ENCODE results near the gene SCNN1G. TPM values are rescaled to one million over a fixed set of nuclear protein-coding genes. Genes with fewer than 3 reads are reported as not detected.

The SCNN1G gene
- total RNA-seq, 4 donors from 2014 or later: 0.20 TPM; not detected in 3

DNA sequence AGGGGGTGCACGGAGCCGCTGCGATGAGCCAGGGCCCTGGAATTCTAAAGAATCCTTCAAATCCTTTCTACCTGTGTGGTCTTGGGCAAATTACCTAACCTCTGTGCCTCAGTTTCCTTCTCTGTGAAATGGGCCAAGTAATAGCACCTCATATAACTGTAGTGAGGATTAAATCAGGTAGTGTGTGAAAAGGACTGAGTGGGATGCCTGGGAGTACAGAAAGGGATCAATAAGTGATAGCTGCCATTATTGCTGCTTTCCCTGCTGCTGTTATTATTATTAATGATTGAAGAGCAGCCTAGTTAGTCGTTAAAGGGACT lies 958 bp downstream of the SCNN1G start:
- no peak for DNase-seq (ENCODE audit: low spot score in 2 of 2)
- 18 to 19% methylated on average over 4 of the region's 4 CpGs for WGBS, 2 donors
- TF ChIP-seq POLR2A (IDR thresholded peaks at IDR 0.05): no peak
- TF ChIP-seq, protein P1, sequence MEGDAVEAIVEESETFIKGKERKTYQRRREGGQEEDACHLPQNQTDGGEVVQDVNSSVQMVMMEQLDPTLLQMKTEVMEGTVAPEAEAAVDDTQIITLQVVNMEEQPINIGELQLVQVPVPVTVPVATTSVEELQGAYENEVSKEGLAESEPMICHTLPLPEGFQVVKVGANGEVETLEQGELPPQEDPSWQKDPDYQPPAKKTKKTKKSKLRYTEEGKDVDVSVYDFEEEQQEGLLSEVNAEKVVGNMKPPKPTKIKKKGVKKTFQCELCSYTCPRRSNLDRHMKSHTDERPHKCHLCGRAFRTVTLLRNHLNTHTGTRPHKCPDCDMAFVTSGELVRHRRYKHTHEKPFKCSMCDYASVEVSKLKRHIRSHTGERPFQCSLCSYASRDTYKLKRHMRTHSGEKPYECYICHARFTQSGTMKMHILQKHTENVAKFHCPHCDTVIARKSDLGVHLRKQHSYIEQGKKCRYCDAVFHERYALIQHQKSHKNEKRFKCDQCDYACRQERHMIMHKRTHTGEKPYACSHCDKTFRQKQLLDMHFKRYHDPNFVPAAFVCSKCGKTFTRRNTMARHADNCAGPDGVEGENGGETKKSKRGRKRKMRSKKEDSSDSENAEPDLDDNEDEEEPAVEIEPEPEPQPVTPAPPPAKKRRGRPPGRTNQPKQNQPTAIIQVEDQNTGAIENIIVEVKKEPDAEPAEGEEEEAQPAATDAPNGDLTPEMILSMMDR (IDR thresholded peaks at IDR 0.05): no peak
- TF ChIP-seq EP300 (IDR thresholded peaks at IDR 0.05): no peak
- Histone ChIP-seq H3K27me3 (peaks cover 0 to 80% of the 10 kb centered on the region in 2 donors), H3K9me3 (no peaks in the 10 kb centered on the region), H3K36me3 (no peaks in the 10 kb centered on the region), H3K4me3 (no peak overlapping the region), H3K4me1 (peaks cover 0 to 16% (median 13%) of the 10 kb centered on the region in 4 donors), H3K27ac (no peak overlapping the region)

DNA sequence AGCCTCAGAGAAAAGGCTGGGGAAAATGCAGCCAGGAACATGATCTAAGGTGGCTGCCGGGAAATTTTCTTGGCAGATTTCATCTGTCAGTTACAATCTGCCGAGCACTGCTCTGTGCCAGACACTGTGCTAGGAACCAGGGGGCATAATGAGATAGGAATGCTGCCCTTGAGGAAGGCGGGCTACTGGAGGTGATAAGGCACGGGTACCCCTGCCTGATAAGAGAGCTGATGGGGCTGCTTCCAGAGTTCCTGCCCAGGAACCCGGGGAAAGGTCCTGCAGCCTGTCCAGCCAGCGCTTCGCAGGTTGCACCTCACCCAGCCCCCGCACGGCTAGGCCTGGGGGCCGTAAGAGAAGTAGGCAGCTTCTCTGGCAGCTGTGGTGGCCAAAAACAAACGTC lies 3.1 kb downstream of the SCNN1G start:
- TF ChIP-seq POLR2A (IDR thresholded peaks at IDR 0.05) (no peak), EP300 (IDR thresholded peaks at IDR 0.05) (no peak)
- TF ChIP-seq, protein P1 (IDR thresholded peaks at IDR 0.05): no peak
- 53 to 68% methylated on average over 7 to 11 of the region's 11 CpGs for WGBS, 2 donors
- Histone ChIP-seq H3K27ac (no peak overlapping the region), H3K4me1 (peaks cover 0 to 16% (median 13%) of the 10 kb centered on the region in 4 donors), H3K27me3 (peaks cover 0 to 62% of the 10 kb centered on the region in 2 donors), H3K4me3 (no peak overlapping the region), H3K9me3 (no peaks in the 10 kb centered on the region), H3K36me3 (no peaks in the 10 kb centered on the region)
- no peak for DNase-seq (ENCODE audit: low spot score in 2 of 2)

DNA sequence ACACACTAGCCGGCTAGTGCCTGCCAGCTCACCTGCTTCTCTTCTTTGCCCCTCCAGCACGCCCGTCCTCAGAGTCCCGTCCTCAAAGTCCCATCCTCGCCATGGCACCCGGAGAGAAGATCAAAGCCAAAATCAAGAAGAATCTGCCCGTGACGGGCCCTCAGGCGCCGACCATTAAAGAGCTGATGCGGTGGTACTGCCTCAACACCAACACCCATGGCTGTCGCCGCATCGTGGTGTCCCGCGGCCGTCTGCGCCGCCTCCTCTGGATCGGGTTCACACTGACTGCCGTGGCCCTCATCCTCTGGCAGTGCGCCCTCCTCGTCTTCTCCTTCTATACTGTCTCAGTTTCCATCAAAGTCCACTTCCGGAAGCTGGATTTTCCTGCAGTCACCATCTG lies 3.6 kb downstream of the SCNN1G start:
- DNase-seq (ENCODE audit: low spot score in 2 of 2): no peak
- H3K36me3 ChIP-seq: no peaks in the 10 kb centered on the region
- H3K9me3 ChIP-seq: no peaks in the 10 kb centered on the region
- no peak overlapping the region for H3K4me3 ChIP-seq
- H3K4me1 ChIP-seq: peaks cover 0 to 16% (median 13%) of the 10 kb centered on the region in 4 donors
- peaks cover 0 to 58% of the 10 kb centered on the region in 2 donors for H3K27me3 ChIP-seq
- 81% methylated on average over 24 of the region's 24 CpGs for WGBS, 2 donors
- TF ChIP-seq, protein P1 (IDR thresholded peaks at IDR 0.05): no peak
- TF ChIP-seq EP300 (IDR thresholded peaks at IDR 0.05) (no peak), POLR2A (IDR thresholded peaks at IDR 0.05) (no peak)
- H3K27ac ChIP-seq: no peak overlapping the region

DNA sequence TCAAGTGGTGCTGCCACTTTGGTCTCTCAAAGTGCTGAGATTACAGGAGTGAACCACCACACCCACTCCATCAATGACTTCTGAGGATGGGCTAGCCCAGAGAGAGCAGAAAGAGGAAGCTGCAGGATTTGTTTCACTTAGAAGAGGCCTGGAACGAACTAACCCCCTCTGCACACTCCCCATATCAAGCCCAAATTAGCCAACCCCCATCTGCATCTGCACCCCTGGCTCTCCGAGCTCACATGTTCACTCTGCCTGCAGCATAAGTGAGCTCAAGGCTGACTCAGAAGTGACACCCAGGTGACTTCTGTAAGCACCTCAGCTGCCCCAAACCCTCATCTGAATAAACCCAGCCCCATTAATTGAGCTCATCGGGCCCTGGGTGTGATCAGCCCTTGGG lies 4.8 kb downstream of the SCNN1G start:
- H3K9me3 ChIP-seq: no peaks in the 10 kb centered on the region
- peaks cover 0 to 11% (median 9%) of the 10 kb centered on the region in 4 donors for H3K4me1 ChIP-seq
- 44 to 60% methylated on average over 3 of the region's 3 CpGs for WGBS, 2 donors

DNA sequence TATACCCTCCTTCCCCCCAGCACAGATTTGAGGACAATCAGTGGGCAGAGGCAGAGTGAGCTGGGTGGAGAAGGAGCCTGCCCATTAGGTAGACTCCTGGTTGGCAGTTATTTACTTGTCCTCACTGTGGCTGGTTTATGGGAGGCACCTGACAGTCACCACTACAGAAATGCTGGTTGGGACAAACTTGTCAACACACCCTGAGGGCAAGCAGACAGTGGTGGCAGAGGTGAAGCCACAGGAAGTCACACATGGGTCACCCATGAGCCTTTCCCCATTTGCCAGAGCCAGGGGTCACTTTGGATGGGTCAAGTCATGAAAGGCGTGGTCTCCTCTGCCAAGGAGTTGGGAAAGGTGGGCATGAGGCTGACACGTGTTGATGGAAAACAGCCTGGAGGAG lies 6.4 kb downstream of the SCNN1G start:
- Histone ChIP-seq H3K27ac (no peak overlapping the region), H3K9me3 (no peaks in the 10 kb centered on the region), H3K4me3 (no peak overlapping the region), H3K36me3 (no peaks in the 10 kb centered on the region), H3K27me3 (peaks cover 0 to 32% of the 10 kb centered on the region in 2 donors), H3K4me1 (no peaks in the 10 kb centered on the region)
- TF ChIP-seq POLR2A (IDR thresholded peaks at IDR 0.05) (no peak), EP300 (IDR thresholded peaks at IDR 0.05) (no peak)
- TF ChIP-seq, protein P1 (IDR thresholded peaks at IDR 0.05): no peak
- no peak for DNase-seq (ENCODE audit: low spot score in 2 of 2)
- WGBS, 2 donors: 76 to 80% methylated on average over 2 of the region's 2 CpGs

More for the DNA sequence above, 4.8 kb downstream of the SCNN1G start:
- Histone ChIP-seq H3K4me3 (no peak overlapping the region), H3K27ac (no peak overlapping the region), H3K27me3 (peaks cover 0 to 48% of the 10 kb centered on the region in 2 donors), H3K36me3 (no peaks in the 10 kb centered on the region)
- TF ChIP-seq EP300 (IDR thresholded peaks at IDR 0.05) (no peak), POLR2A (IDR thresholded peaks at IDR 0.05) (no peak)
- TF ChIP-seq, protein P1 (IDR thresholded peaks at IDR 0.05): no peak
- no peak for DNase-seq (ENCODE audit: low spot score in 2 of 2)

All from tibial nerve (tissue), 4 donors.